H7 (cell line): ENCODE results near the gene PARP1. TPM values are rescaled to one million over a fixed set of nuclear protein-coding genes. Genes with fewer than 3 reads are reported as not detected.

ENCODE experiments used
- DNase-seq: peaks from one replicate; pipeline ENCODE4 v3.0.0; 2012
- H3K27me3 ChIP-seq: 2 replicates; pipeline ENCODE4 v1.6.0; 2011; ENCODE audit warnings: mild to moderate bottlenecking, low read length; ENCODE audit not compliant: control insufficient read depth, insufficient read depth
- H3K36me3 ChIP-seq: replicated peaks from 2 replicates; pipeline ENCODE4 v1.5.1; 2011; ENCODE audit warnings: low read length; ENCODE audit not compliant: control insufficient read depth, insufficient read depth
- H3K4me3 ChIP-seq: 2 replicates; pipeline ENCODE4 v1.5.1; 2011; ENCODE audit warnings: low read depth, mild to moderate bottlenecking, control low read depth, low read length, moderate library complexity; ENCODE audit not compliant: insufficient read depth
- total RNA-seq: library from RNA; depleted of rRNA; stranded (reverse); fragments of >200 nt; shearing (Covaris generic); gene quantifications from 2 replicates; pipeline ENCODE4 v1.2.3, GENCODE V29; 2014; rRNA removed

The PARP1 gene
- 425 and 483 TPM in 2 replicates for total RNA-seq

- Histone ChIP-seq H3K27me3 (no peaks in the 10 kb centered on the region), H3K36me3 (peaks cover 2% of the 10 kb centered on the region; the same call in 1 of the 2 replicates)
- peak; percentile 98 for DNase-seq
These were observed at the start of gene PARP1 for GRCh38 chr1:226407497-226408284. TSS of gene PARP1 (minus strand) at chr1:226408093. CDS start at chr1:226407929, 164 bp downstream.

GRCh38 chr1:226457307-226457712, 49.4 kb upstream of the PARP1 start:
- peak; percentile 77 for DNase-seq
- H3K36me3 ChIP-seq = no peaks in the 10 kb centered on the region
- no peaks in the 10 kb centered on the region for H3K27me3 ChIP-seq
- H3K4me3 ChIP-seq = no peak overlapping the region

More at GRCh38 chr1:226407497-226408284, at the start of gene PARP1:
- peak within 1 kb of the TSS; percentile 95 for H3K4me3 ChIP-seq

- Histone ChIP-seq H3K4me3 (no peak overlapping the region), H3K27me3 (no peaks in the 10 kb centered on the region), H3K36me3 (no peaks in the 10 kb centered on the region)
- DNase-seq = no peak
These were observed 48.0 kb upstream of the PARP1 start for GRCh38 chr1:226455843-226456242.

GRCh38 chr1:226454349-226454748, 46.5 kb upstream of the PARP1 start:
- DNase-seq = no peak
- Histone ChIP-seq H3K36me3 (no peaks in the 10 kb centered on the region), H3K27me3 (no peaks in the 10 kb centered on the region), H3K4me3 (no peak overlapping the region)

GRCh38 chr1:226453015-226453704, 45.3 kb upstream of the PARP1 start:
- Histone ChIP-seq H3K4me3 (no peak overlapping the region), H3K27me3 (no peaks in the 10 kb centered on the region), H3K36me3 (no peaks in the 10 kb centered on the region)
- no peak for DNase-seq

GRCh38 chr1:226450688-226451087, 42.8 kb upstream of the PARP1 start:
- DNase-seq = no peak
- no peaks in the 10 kb centered on the region for H3K27me3 ChIP-seq
- H3K4me3 ChIP-seq = no peak overlapping the region
- H3K36me3 ChIP-seq = no peaks in the 10 kb centered on the region

GRCh38 chr1:226449823-226450222, 41.9 kb upstream of the PARP1 start:
- Histone ChIP-seq H3K27me3 (no peaks in the 10 kb centered on the region), H3K4me3 (no peak overlapping the region), H3K36me3 (no peaks in the 10 kb centered on the region)
- DNase-seq = no peak

GRCh38 chr1:226447932-226448665, 40.2 kb upstream of the PARP1 start:
- Histone ChIP-seq H3K4me3 (no peak overlapping the region), H3K36me3 (no peaks in the 10 kb centered on the region), H3K27me3 (no peaks in the 10 kb centered on the region)
- no peak for DNase-seq

- Histone ChIP-seq H3K4me3 (no peak overlapping the region), H3K36me3 (no peaks in the 10 kb centered on the region), H3K27me3 (no peaks in the 10 kb centered on the region)
- no peak for DNase-seq
These were observed 38.2 kb upstream of the PARP1 start for GRCh38 chr1:226446094-226446493.

GRCh38 chr1:226444901-226445300, 37.0 kb upstream of the PARP1 start:
- H3K36me3 ChIP-seq = no peaks in the 10 kb centered on the region
- DNase-seq = no peak
- H3K4me3 ChIP-seq = no peak overlapping the region
- H3K27me3 ChIP-seq = no peaks in the 10 kb centered on the region

GRCh38 chr1:226443439-226443838, 35.5 kb upstream of the PARP1 start:
- Histone ChIP-seq H3K27me3 (no peaks in the 10 kb centered on the region), H3K4me3 (no peak overlapping the region), H3K36me3 (no peaks in the 10 kb centered on the region)
- no peak for DNase-seq

GRCh38 chr1:226443033-226443432, 35.1 kb upstream of the PARP1 start:
- no peak overlapping the region for H3K4me3 ChIP-seq
- no peaks in the 10 kb centered on the region for H3K27me3 ChIP-seq
- no peak for DNase-seq
- H3K36me3 ChIP-seq = no peaks in the 10 kb centered on the region

GRCh38 chr1:226441629-226442028, 33.7 kb upstream of the PARP1 start:
- DNase-seq = no peak
- H3K4me3 ChIP-seq = no peak overlapping the region
- no peaks in the 10 kb centered on the region for H3K27me3 ChIP-seq
- no peaks in the 10 kb centered on the region for H3K36me3 ChIP-seq

- Histone ChIP-seq H3K36me3 (no peaks in the 10 kb centered on the region), H3K27me3 (no peaks in the 10 kb centered on the region), H3K4me3 (no peak overlapping the region)
- no peak for DNase-seq
These were observed 32.6 kb upstream of the PARP1 start for GRCh38 chr1:226440512-226440911.
